ENCODE measurements around the gene ULBP1. TPM values are rescaled to one million over a fixed set of nuclear protein-coding genes. Genes with fewer than 3 reads are reported as not detected.
"Not testable (repeated sequence)": the region's sequence is repeated elsewhere in the genome, so short reads cannot be mapped to it uniquely, and the experiment has no call there.

Gene ULBP1
- total RNA-seq, 4 donors from 2014 or later: 0.16 TPM; not detected in 3

DNA sequence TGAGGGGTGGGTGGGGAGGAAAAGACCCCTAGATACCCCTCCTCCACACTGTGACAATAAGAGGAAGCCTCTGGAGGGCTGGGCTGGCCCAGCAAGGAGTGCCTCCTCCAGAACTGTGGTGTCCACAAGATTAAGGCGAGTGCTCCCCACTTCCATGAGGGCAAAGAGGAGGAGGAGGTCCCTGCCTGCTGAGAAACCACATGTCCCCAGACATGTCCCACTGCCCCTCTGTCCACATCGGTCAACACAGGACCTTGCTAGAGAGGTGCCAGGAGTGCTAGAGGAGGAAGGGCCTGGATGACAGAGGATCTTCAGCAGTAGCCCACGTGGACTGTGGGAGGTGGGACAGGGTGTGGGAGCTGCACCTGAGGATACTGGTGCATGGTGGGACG lies 43.9 kb upstream of the ULBP1 start:
- H3K4me3 ChIP-seq: no peak overlapping the region
- no peak for DNase-seq
- H3K27ac ChIP-seq: no peak overlapping the region
- in situ Hi-C loops (cut with MboI; ENCODE audit: low sequenced_read_pairs in 4 of 4) (loop anchor here (5.0 to 10.0 kb wide), 4 partner anchors 73 to 88 kb away; no protein-coding TSS in a partner anchor), intact Hi-C loops (cut with DNase I; ENCODE audit: low total_unique reads) (loop anchor here (10.0 kb wide), 1 partner anchor 195 kb away; no protein-coding TSS in a partner anchor)
- peaks cover 0 to 3% (median 0%) of the 10 kb centered on the region in 3 donors for H3K27me3 ChIP-seq
- H3K9me3 ChIP-seq: no peaks in the 10 kb centered on the region
- H3K4me1 ChIP-seq: peaks cover 15 to 16% of the 10 kb centered on the region in 2 donors
- TF ChIP-seq, protein P1, sequence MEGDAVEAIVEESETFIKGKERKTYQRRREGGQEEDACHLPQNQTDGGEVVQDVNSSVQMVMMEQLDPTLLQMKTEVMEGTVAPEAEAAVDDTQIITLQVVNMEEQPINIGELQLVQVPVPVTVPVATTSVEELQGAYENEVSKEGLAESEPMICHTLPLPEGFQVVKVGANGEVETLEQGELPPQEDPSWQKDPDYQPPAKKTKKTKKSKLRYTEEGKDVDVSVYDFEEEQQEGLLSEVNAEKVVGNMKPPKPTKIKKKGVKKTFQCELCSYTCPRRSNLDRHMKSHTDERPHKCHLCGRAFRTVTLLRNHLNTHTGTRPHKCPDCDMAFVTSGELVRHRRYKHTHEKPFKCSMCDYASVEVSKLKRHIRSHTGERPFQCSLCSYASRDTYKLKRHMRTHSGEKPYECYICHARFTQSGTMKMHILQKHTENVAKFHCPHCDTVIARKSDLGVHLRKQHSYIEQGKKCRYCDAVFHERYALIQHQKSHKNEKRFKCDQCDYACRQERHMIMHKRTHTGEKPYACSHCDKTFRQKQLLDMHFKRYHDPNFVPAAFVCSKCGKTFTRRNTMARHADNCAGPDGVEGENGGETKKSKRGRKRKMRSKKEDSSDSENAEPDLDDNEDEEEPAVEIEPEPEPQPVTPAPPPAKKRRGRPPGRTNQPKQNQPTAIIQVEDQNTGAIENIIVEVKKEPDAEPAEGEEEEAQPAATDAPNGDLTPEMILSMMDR (IDR thresholded peaks at IDR 0.05 in 4 of 5, conservative IDR thresholded peaks at IDR 0.05 in 1 of 5): no peak
- TF ChIP-seq POLR2A (IDR thresholded peaks at IDR 0.05): no peak
- no peak for ATAC-seq
- no peaks in the 10 kb centered on the region for H3K36me3 ChIP-seq

DNA sequence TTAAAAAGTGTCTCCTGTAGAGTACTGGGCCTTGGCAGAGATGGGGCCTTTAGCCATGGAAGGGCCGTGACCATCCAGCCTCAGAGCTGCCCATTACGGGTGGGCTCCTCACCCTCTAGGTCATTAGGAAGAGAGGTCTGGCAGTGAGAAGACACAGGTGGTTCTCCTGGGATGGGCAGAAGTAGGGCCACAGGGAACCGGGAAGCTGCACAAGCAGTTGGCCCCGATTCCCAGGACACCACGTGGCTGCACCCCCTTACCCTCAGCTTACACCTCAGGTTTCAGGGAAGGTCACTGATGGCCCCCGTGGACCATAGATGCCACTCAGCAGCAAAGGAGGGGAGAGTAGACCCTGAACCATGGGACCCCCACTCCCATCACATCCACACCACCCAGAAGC lies 42.4 kb upstream of the ULBP1 start:
- no peaks in the 10 kb centered on the region for H3K36me3 ChIP-seq
- H3K9me3 ChIP-seq: no peaks in the 10 kb centered on the region
- H3K4me1 ChIP-seq: peaks cover 15 to 17% of the 10 kb centered on the region in 2 donors
- no peak overlapping the region for H3K4me3 ChIP-seq
- intact Hi-C loops (cut with DNase I; ENCODE audit: low total_unique reads) (loop anchor here (10.0 kb wide), 1 partner anchor 197 kb away; no protein-coding TSS in a partner anchor), in situ Hi-C loops (cut with MboI; ENCODE audit: low sequenced_read_pairs in 4 of 4) (loop anchor here (5.0 to 10.0 kb wide), 4 partner anchors 74 to 89 kb away; no protein-coding TSS in a partner anchor)
- H3K27ac ChIP-seq: no peak overlapping the region
- TF ChIP-seq, protein P1 (IDR thresholded peaks at IDR 0.05 in 4 of 5, conservative IDR thresholded peaks at IDR 0.05 in 1 of 5): no peak
- TF ChIP-seq POLR2A (IDR thresholded peaks at IDR 0.05): no peak
- DNase-seq (no peak), ATAC-seq (no peak)
- peaks cover 0 to 3% (median 0%) of the 10 kb centered on the region in 3 donors for H3K27me3 ChIP-seq

DNA sequence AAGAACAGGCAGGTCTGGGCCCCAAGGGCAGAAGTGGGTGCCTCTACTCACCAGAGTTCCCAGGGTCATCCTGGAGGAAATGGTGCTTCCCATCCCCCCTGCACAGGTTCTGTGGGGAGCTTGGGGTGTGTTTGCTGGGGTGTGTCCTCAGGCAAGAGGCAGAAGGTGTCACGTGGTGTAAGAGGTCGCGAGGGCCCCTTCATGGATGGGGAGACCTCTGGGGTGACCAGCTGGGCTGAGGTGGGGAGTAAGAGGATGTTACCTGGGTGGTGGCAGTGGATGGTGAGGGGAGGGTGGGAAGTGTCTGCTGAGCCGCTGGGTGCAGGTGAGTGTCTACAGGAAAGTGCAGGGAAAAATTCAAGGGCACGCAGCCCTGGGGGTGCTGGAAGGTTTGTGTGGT lies 41.7 kb upstream of the ULBP1 start:
- in situ Hi-C loops (cut with MboI; ENCODE audit: low sequenced_read_pairs in 4 of 4): loop anchor here (5.0 to 10.0 kb wide), 4 partner anchors 75 to 90 kb away; no protein-coding TSS in a partner anchor
- not testable (repeated sequence) for H3K9me3 ChIP-seq, H3K4me3 ChIP-seq, H3K36me3 ChIP-seq, H3K27me3 ChIP-seq, ATAC-seq, DNase-seq, H3K27ac ChIP-seq
- peaks cover 15 to 18% of the 10 kb centered on the region in 2 donors for H3K4me1 ChIP-seq
- intact Hi-C loops (cut with DNase I; ENCODE audit: low total_unique reads): loop anchor here (10.0 kb wide), 1 partner anchor 197 kb away; no protein-coding TSS in a partner anchor

DNA sequence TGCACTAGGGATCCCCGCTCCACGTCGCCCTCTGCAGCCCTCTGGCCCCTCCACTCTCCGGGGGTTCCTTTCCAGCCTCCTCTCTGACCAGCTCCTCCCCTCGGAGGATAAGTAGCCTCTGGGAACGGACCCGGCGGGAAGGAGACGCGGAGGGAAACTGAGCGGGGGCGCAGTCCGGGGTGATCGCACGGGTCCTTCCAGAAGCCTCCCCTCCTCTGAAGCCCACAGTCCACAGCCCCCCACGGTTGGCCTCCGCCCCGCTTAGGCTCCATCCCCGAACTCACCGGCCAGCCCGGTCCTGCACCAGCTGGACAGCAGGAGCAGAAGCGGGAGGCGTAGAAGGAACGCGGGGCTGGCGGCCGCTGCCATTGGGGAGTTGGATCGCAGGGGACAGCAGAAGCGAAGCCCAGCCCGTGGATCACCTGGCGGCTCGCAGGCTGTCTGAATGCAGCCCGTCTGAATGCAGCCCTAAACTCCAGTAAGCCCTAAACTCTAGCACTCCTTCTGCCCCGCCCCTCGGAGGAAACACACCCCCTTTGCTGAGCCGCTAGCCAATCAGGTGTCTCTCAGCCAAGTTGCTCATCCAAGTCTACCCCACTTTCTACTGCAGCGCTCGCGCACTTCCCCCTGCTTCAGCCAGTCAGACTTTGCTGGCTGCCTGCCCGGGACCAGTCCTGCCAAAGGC lies 41.0 kb upstream of the ULBP1 start, which contains the start of gene RAET1G:
TSS of gene RAET1G (minus strand) at position 480 of the 685 bp plus-strand sequence. CDS start at position 369, 111 bp downstream.
- TF ChIP-seq, protein P1 (IDR thresholded peaks at IDR 0.05 in 4 of 5, conservative IDR thresholded peaks at IDR 0.05 in 1 of 5): no peak
- peak in 1 of 2 donors; percentile 29 for TF ChIP-seq POLR2A (IDR thresholded peaks at IDR 0.05)
- intact Hi-C loops (cut with DNase I; ENCODE audit: low total_unique reads): loop anchor here (10.0 kb wide), 1 partner anchor 198 kb away; no protein-coding TSS in a partner anchor

More for the DNA sequence above, 41.0 kb upstream of the ULBP1 start, which contains the start of gene RAET1G:
- DNase-seq (peak; percentile 71 to 77), ATAC-seq (peak; percentile 67 to 84)
- Histone ChIP-seq H3K27me3 (peaks cover 0 to 3% (median 0%) of the 10 kb centered on the region in 3 donors), H3K27ac (no peak within 1 kb of the TSS), H3K9me3 (no peaks in the 10 kb centered on the region), H3K4me3 (peak within 1 kb of the TSS; percentile 52 to 68 (median 56)), H3K36me3 (no peaks in the 10 kb centered on the region), H3K4me1 (peaks cover 15 to 18% of the 10 kb centered on the region in 2 donors)
- in situ Hi-C loops (cut with MboI; ENCODE audit: low sequenced_read_pairs in 4 of 4): loop anchor here (5.0 to 10.0 kb wide), 4 partner anchors 75 to 90 kb away; no protein-coding TSS in a partner anchor

All from gastrocnemius medialis (tissue), 4 donors.